ENCODE results near the gene SNX8. TPM values are rescaled to one million over a fixed set of nuclear protein-coding genes. Genes with fewer than 3 reads are reported as not detected.
"Not testable (repeated sequence)": the region's sequence is repeated elsewhere in the genome, so short reads cannot be mapped to it uniquely, and the experiment has no call there.

SNX8 gene
- total RNA-seq, 2 experiments from 2014 or later: 12.1 to 42.0 TPM

DNA sequence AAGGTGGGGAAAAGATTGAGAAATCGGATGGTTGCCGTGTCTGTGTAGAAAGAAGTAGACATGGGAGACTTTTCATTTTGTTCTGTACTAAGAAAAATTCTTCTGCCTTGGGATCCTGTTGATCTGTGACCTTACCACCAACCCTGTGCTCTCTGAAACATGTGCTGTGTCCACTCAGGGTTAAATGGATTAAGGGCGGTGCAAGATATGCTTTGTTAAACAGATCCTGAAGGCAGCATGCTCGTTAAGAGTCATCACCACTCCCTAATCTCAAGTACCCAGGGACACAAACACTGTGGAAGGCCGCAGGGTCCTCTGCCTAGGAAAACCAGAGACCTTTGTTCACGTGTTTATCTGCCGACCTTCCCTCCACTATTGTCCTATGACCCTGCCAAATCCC, 10.7 kb downstream of the SNX8 start:
- H3K36me3 ChIP-seq (ENCODE audit: insufficient read depth, low read length); DNase-seq (ENCODE audit: low spot score); POLR2A ChIA-PET; H3K4me3 ChIP-seq (ENCODE audit: low read depth, low read length, poor library complexity, severe bottlenecking); BruUV-seq (replicated peaks); H3K27ac ChIP-seq (ENCODE audit: low read depth, low read length, poor library complexity, severe bottlenecking); CTCF ChIA-PET (ENCODE audit: unreplicated experiment); H2AFZ ChIP-seq (ENCODE audit: low read length); H3K9me2 ChIP-seq (ENCODE audit: insufficient read depth, low read length); intact Hi-C loops (cut with micrococcal nuclease; ENCODE audit: unreplicated experiment); H4K20me1 ChIP-seq (ENCODE audit: insufficient read depth, low read length); H3K9me3 ChIP-seq (ENCODE audit: low read length); H3K4me2 ChIP-seq (ENCODE audit: low read length): not testable (repeated sequence)
- peaks cover 50% of the 10 kb centered on the region for H3K4me1 ChIP-seq (ENCODE audit: insufficient read depth, low read length, poor library complexity, severe bottlenecking)
- H3K79me2 ChIP-seq (ENCODE audit: insufficient read depth, low read depth, low read length): peaks cover 60% of the 10 kb centered on the region; the same call in 1 of the 2 replicates

- DNase-seq (ENCODE audit: low spot score); H3K4me3 ChIP-seq (ENCODE audit: low read depth, low read length, poor library complexity, severe bottlenecking); CTCF ChIA-PET (ENCODE audit: unreplicated experiment); POLR2A ChIA-PET; H3K9me3 ChIP-seq (ENCODE audit: low read length); H3K4me2 ChIP-seq (ENCODE audit: low read length); H3K9me2 ChIP-seq (ENCODE audit: insufficient read depth, low read length); H4K20me1 ChIP-seq (ENCODE audit: insufficient read depth, low read length); intact Hi-C loops (cut with micrococcal nuclease; ENCODE audit: unreplicated experiment); BruUV-seq (replicated peaks); H3K27ac ChIP-seq (ENCODE audit: low read depth, low read length, poor library complexity, severe bottlenecking); H3K36me3 ChIP-seq (ENCODE audit: insufficient read depth, low read length); H2AFZ ChIP-seq (ENCODE audit: low read length): not testable (repeated sequence)
- Histone ChIP-seq H3K4me1 (ENCODE audit: insufficient read depth, low read length, poor library complexity, severe bottlenecking) (peaks cover 44% of the 10 kb centered on the region), H3K79me2 (ENCODE audit: insufficient read depth, low read depth, low read length) (peaks cover 58% of the 10 kb centered on the region; the same call in 1 of the 2 replicates)
Observed at GRCh38 chr7:2302743-2303397, 11.4 kb downstream of the SNX8 start.

DNA sequence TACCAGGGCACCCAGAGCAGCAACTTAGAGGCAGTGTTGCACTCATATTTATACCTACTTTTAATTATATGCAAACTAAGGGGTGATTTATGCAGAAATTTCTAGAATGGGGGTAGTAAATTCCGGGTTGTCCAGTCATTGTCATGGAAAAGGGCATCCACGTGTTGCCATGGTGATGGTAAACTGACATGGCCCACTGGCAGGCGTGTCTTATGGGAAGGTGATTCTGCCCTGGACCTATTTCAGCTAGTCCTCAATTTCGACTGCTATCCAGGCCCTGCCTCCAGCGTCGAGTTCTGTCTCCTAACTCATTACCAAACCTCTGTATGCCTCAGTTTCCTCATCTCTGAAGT, 12.8 kb downstream of the SNX8 start:
- no peak for TF ChIP-seq EZH2phosphoT487 (IDR thresholded peaks at IDR 0.05; ENCODE audit: borderline replicate concordance, low read depth, low read length)
- TF ChIP-seq, protein P1, sequence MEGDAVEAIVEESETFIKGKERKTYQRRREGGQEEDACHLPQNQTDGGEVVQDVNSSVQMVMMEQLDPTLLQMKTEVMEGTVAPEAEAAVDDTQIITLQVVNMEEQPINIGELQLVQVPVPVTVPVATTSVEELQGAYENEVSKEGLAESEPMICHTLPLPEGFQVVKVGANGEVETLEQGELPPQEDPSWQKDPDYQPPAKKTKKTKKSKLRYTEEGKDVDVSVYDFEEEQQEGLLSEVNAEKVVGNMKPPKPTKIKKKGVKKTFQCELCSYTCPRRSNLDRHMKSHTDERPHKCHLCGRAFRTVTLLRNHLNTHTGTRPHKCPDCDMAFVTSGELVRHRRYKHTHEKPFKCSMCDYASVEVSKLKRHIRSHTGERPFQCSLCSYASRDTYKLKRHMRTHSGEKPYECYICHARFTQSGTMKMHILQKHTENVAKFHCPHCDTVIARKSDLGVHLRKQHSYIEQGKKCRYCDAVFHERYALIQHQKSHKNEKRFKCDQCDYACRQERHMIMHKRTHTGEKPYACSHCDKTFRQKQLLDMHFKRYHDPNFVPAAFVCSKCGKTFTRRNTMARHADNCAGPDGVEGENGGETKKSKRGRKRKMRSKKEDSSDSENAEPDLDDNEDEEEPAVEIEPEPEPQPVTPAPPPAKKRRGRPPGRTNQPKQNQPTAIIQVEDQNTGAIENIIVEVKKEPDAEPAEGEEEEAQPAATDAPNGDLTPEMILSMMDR (conservative IDR thresholded peaks at IDR 0.05; ENCODE audit: low read length): no peak
- intact Hi-C loops (cut with micrococcal nuclease; ENCODE audit: unreplicated experiment): no loop called here
- Histone ChIP-seq H3K4me1 (ENCODE audit: insufficient read depth, low read length, poor library complexity, severe bottlenecking) (peaks cover 41% of the 10 kb centered on the region), H3K79me2 (ENCODE audit: insufficient read depth, low read depth, low read length) (peaks cover 50% of the 10 kb centered on the region; the same call in 1 of the 2 replicates), H3K9me3 (ENCODE audit: low read length) (peaks cover 4% of the 10 kb centered on the region; the same call in 1 of the 2 replicates), H3K36me3 (ENCODE audit: insufficient read depth, low read length) (peaks cover 4% of the 10 kb centered on the region; the same call in 1 of the 2 replicates), H3K4me2 (ENCODE audit: low read length) (0 out of 2 replicates have a peak overlapping the region, but pooled peaks have one; percentile 64), H2AFZ (ENCODE audit: low read length) (no peak overlapping the region), H3K27ac (ENCODE audit: low read depth, low read length, poor library complexity, severe bottlenecking) (peak overlapping the region; percentile 50), H3K9me2 (ENCODE audit: insufficient read depth, low read length) (no peaks in the 10 kb centered on the region), H4K20me1 (ENCODE audit: insufficient read depth, low read length) (no peaks in the 10 kb centered on the region; the same call in 1 of the 2 replicates), H3K4me3 (ENCODE audit: low read depth, low read length, poor library complexity, severe bottlenecking) (no peak overlapping the region)
- no TSS peak for BruUV-seq (replicated peaks)
- CTCF ChIA-PET (ENCODE audit: unreplicated experiment): no interaction called here
- POLR2A ChIA-PET: interaction anchor here (0.5 kb wide), 1 partner anchor 17 kb away, joined by 5 read pairs; no protein-coding TSS in a partner anchor
- DNase-seq (ENCODE audit: low spot score): no peak

Data from OCI-LY7 (cell line).